H1 (cell line): ENCODE data around the gene NFIC. TPM values are rescaled to one million over a fixed set of nuclear protein-coding genes. Genes with fewer than 3 reads are reported as not detected.
A peak's percentile ranks its signal among the peaks of the same experiment; 100 is the strongest.

Source experiments
- CTCF ChIA-PET: fragments of 300-600 bp; sonication (Branson Sonifier 250); formaldehyde crosslinking; loops from one replicate; lab custom pipeline; 2021; ENCODE audit not compliant: partially characterized antibody; lab: Charles Lee
- POLR2A ChIA-PET: fragments of 300-600 bp; sonication (Branson Sonifier 250); formaldehyde crosslinking; loops from one replicate; lab custom pipeline; 2021; ENCODE audit warnings: inconsistent platforms; ENCODE audit not compliant: partially characterized antibody; lab: Charles Lee
- DNase-seq, 2 experiments: peaks; one replicate each; pipeline versions ENCODE4 v3.0.0 to v3.0.0-alpha.2; 2010 to 2022; ENCODE audit warnings: low spot score in 2 of 2, low read depth in 1 of 2, mixed read lengths in 1 of 2
- FAIRE-seq: peaks from 2 replicates; lab custom pipeline; 2011; peaks lifted over from hg19 to GRCh38; lab: Jason Lieb, UNC
- H2AFZ ChIP-seq: 2 replicates; pipeline ENCODE4 v1.8.1; 2012; ENCODE audit warnings: low read length, inconsistent platforms
- H2AK5ac ChIP-seq: 2 replicates; pipeline ENCODE4 v1.6.1; 2013; ENCODE audit warnings: low read depth, low read length
- H2BK120ac ChIP-seq: replicated peaks from 2 replicates; pipeline ENCODE3; 2013; ENCODE audit warnings: low read depth, low read length, inconsistent platforms
- H2BK12ac ChIP-seq: 2 replicates; pipeline ENCODE4 v1.6.1; 2013; ENCODE audit warnings: low read depth, low read length
- H2BK15ac ChIP-seq: 2 replicates; pipeline ENCODE4 v1.6.1; 2013; ENCODE audit warnings: low read length
- H2BK20ac ChIP-seq: 2 replicates; pipeline ENCODE4 v1.6.1; 2013; ENCODE audit warnings: low read length
- H2BK5ac ChIP-seq: 2 replicates; pipeline ENCODE4 v1.6.1; 2013; ENCODE audit warnings: low read depth, low read length
- H3K14ac ChIP-seq: 2 replicates; pipeline ENCODE4 v1.6.1; 2013; ENCODE audit warnings: inconsistent platforms; ENCODE audit not compliant: insufficient read length
- H3K18ac ChIP-seq: 2 replicates; pipeline ENCODE4 v1.6.1; 2013; ENCODE audit warnings: low read length; ENCODE audit errors: extremely low read depth
- H3K23ac ChIP-seq: 2 replicates; pipeline ENCODE4 v1.6.1; 2013; ENCODE audit warnings: inconsistent platforms; ENCODE audit not compliant: insufficient read length
- H3K23me2 ChIP-seq: 2 replicates; pipeline ENCODE4 v1.6.1; 2013; ENCODE audit warnings: low read depth, low read length
- H3K27ac ChIP-seq: 2 replicates; pipeline ENCODE4 v1.6.1; 2011; ENCODE audit warnings: low read depth, low read length, inconsistent platforms
- H3K27me3 ChIP-seq, 4 experiments: replicated peaks in 1 of 4; 1 replicate in 1 of 4; 2 replicates in 3 of 4; pipeline versions ENCODE4 v1.6.1 to v1.8.1; 2011 to 2013; ENCODE audit warnings: low read length in 3 of 4, mild to moderate bottlenecking in 3 of 4, inconsistent platforms in 2 of 4, mixed read lengths in 2 of 4, moderate library complexity in 1 of 4; ENCODE audit not compliant: control insufficient read depth in 3 of 4, insufficient read depth in 3 of 4; ENCODE audit errors: extremely low read depth in 1 of 4
- H3K36me3 ChIP-seq, 4 experiments: 2 replicates each; pipeline versions ENCODE4 v1.6.1 to v1.8.1; 2011 to 2013; ENCODE audit warnings: mild to moderate bottlenecking in 4 of 4, low read length in 3 of 4, moderate library complexity in 2 of 4, control low read depth in 1 of 4, inconsistent platforms in 1 of 4; ENCODE audit not compliant: insufficient read depth in 4 of 4, control insufficient read depth in 2 of 4
- H3K4ac ChIP-seq: replicated peaks from 2 replicates; pipeline ENCODE3; 2013; ENCODE audit warnings: low read length, low read depth, mixed read lengths, inconsistent platforms; ENCODE audit not compliant: insufficient read length
- H3K4me1 ChIP-seq, 4 experiments: replicated peaks in 1 of 4; 1 replicate in 1 of 4; 2 replicates in 3 of 4; pipeline versions ENCODE4 v1.6.1 to v1.8.1; 2011 to 2013; ENCODE audit warnings: low read length in 3 of 4, inconsistent platforms in 2 of 4, mixed read lengths in 1 of 4; ENCODE audit not compliant: insufficient read depth in 4 of 4, control insufficient read depth in 3 of 4
- H3K4me2 ChIP-seq, 2 experiments: 2 replicates each; pipeline versions ENCODE4 v1.6.1 to v1.8.1; 2011 to 2013; ENCODE audit warnings: low read depth in 2 of 2, low read length in 2 of 2, control low read depth in 1 of 2, inconsistent platforms in 1 of 2, mild to moderate bottlenecking in 1 of 2; ENCODE audit not compliant: insufficient read depth in 1 of 2
- H3K4me3 ChIP-seq, 4 experiments: fragments of 200-600, 300-600 bp in 1 of 4; sonication (generic), shearing (Covaris generic), sonication (Bioruptor Twin) in 1 of 4; 2 replicates each; pipeline versions ENCODE4 v1.5.1 to v1.8.1; 2011 to 2016; ENCODE audit warnings: low read length in 4 of 4, low read depth in 3 of 4, control low read depth in 2 of 4, inconsistent platforms in 2 of 4, mild to moderate bottlenecking in 2 of 4, mixed read lengths in 1 of 4, moderate library complexity in 1 of 4; ENCODE audit not compliant: insufficient read depth in 2 of 4; ENCODE audit errors: extremely low read depth in 1 of 4
- H3K56ac ChIP-seq: replicated peaks from 2 replicates; pipeline ENCODE3; 2013; ENCODE audit warnings: low read depth, mild to moderate bottlenecking, mixed read lengths, low read length, inconsistent platforms; ENCODE audit not compliant: insufficient read length
- H3K79me1 ChIP-seq: 2 replicates; pipeline ENCODE4 v1.6.1; 2013; ENCODE audit warnings: low read depth, low read length, control low read depth
- H3K79me2 ChIP-seq, 2 experiments: 2 replicates each; pipeline versions ENCODE4 v1.6.1 to v1.8.1; 2012 to 2013; ENCODE audit warnings: low read length in 2 of 2, mild to moderate bottlenecking in 2 of 2, inconsistent platforms in 1 of 2; ENCODE audit not compliant: insufficient read depth in 2 of 2, control insufficient read depth in 1 of 2
- H3K9ac ChIP-seq, 4 experiments: replicated peaks in 1 of 4; 1 replicate in 1 of 4; 2 replicates in 3 of 4; pipeline versions ENCODE4 v1.6.1 to v1.8.1; 2011 to 2013; ENCODE audit warnings: low read depth in 3 of 4, low read length in 3 of 4, control low read depth in 2 of 4, mild to moderate bottlenecking in 2 of 4, moderate library complexity in 2 of 4, inconsistent platforms in 1 of 4; ENCODE audit errors: extremely low read depth in 1 of 4
- H3K9me3 ChIP-seq, 2 experiments: 2 replicates each; pipeline versions ENCODE4 v1.6.1 to v1.8.1; 2012 to 2013; ENCODE audit warnings: mild to moderate bottlenecking in 2 of 2, moderate library complexity in 2 of 2, control low read depth in 1 of 2, inconsistent platforms in 1 of 2, low read depth in 1 of 2, low read length in 1 of 2, mixed read lengths in 1 of 2; ENCODE audit not compliant: insufficient read depth in 2 of 2
- H4K20me1 ChIP-seq, 2 experiments: replicated peaks in 1 of 2; 2 replicates each; pipeline versions ENCODE3 to v1.8.1; 2011 to 2013; ENCODE audit warnings: inconsistent platforms in 2 of 2, low read length in 2 of 2, mild to moderate bottlenecking in 1 of 2; ENCODE audit not compliant: insufficient read depth in 2 of 2, control insufficient read depth in 1 of 2
- H4K5ac ChIP-seq: 2 replicates; pipeline ENCODE4 v1.6.1; 2013; ENCODE audit warnings: low read length, low read depth, mixed read lengths, inconsistent platforms; ENCODE audit not compliant: insufficient read length
- H4K8ac ChIP-seq: 2 replicates; pipeline ENCODE4 v1.8.0; 2013; ENCODE audit warnings: mild to moderate bottlenecking, moderate library complexity, low read length, inconsistent platforms; ENCODE audit not compliant: insufficient read depth; ENCODE audit errors: extremely low read depth
- H4K91ac ChIP-seq: replicated peaks from 2 replicates; pipeline ENCODE3; 2013; ENCODE audit warnings: low read length, mixed read lengths, inconsistent platforms; ENCODE audit not compliant: insufficient read length
- BACH1 ChIP-seq: IDR thresholded peaks from 2 replicates; pipeline ENCODE4 v1.6.1; 2012; ENCODE audit warnings: low read length, improper control_type of control experiment
- BRCA1 ChIP-seq: IDR thresholded peaks from 2 replicates; pipeline ENCODE4 v1.6.1; 2012; ENCODE audit warnings: low read depth, low read length, improper control_type of control experiment
- CREB1 ChIP-seq: IDR thresholded peaks from 2 replicates; pipeline ENCODE4 v1.6.1; 2012; ENCODE audit warnings: inconsistent platforms
- FOSL1 ChIP-seq: IDR thresholded peaks from 2 replicates; pipeline ENCODE4 v1.6.1; 2011; ENCODE audit warnings: mild to moderate bottlenecking, low read depth, low read length, moderate library complexity; ENCODE audit not compliant: insufficient read depth
- GTF2F1 ChIP-seq: IDR thresholded peaks from 2 replicates; pipeline ENCODE4 v1.6.1; 2012; ENCODE audit warnings: low read depth, low read length, improper control_type of control experiment, borderline replicate concordance
- RAD21 ChIP-seq, 2 experiments: IDR thresholded peaks in 1 of 2; conservative IDR thresholded peaks in 1 of 2; 2 replicates each; pipeline ENCODE4 v1.6.1; 2011; ENCODE audit warnings: low read depth in 2 of 2, low read length in 2 of 2, improper control_type of control experiment in 1 of 2, inconsistent platforms in 1 of 2, mild to moderate bottlenecking in 1 of 2, moderate library complexity in 1 of 2
- RXRA ChIP-seq: IDR thresholded peaks from 2 replicates; pipeline ENCODE4 v1.6.1; 2011; ENCODE audit warnings: low read depth, mild to moderate bottlenecking, low read length, moderate library complexity; ENCODE audit not compliant: insufficient read depth
- SRF ChIP-seq: IDR thresholded peaks from 2 replicates; pipeline ENCODE4 v1.6.1; 2011; ENCODE audit warnings: mild to moderate bottlenecking, low read depth, low read length, moderate library complexity
- SUZ12 ChIP-seq: fragments of 200-600 bp; sonication (generic); IDR thresholded peaks from 2 replicates; pipeline ENCODE4 v1.6.1; 2012; ENCODE audit warnings: mild to moderate bottlenecking, inconsistent platforms, low read length, moderate library complexity, mixed read lengths
- TCF12 ChIP-seq: IDR thresholded peaks from 2 replicates; pipeline ENCODE4 v1.6.1; 2011; ENCODE audit warnings: low read depth, mild to moderate bottlenecking, low read length
- YY1 ChIP-seq: IDR thresholded peaks from 2 replicates; pipeline ENCODE4 v1.6.1; 2011; ENCODE audit warnings: low read depth, mild to moderate bottlenecking, low read length
- WGBS, 2 experiments: shearing (Covaris generic) in 1 of 2; methylation state at CpG; one replicate each; pipeline versions ENCODE4 v1.1.6 to v1.1.7; 2013 to 2015; ENCODE audit warnings: low lambda C conversion rate in 2 of 2, mixed read lengths in 2 of 2, inconsistent platforms in 1 of 2, low coverage in 1 of 2, missing lambda C conversion rate in 1 of 2; ENCODE audit not compliant: insufficient replicate concordance in 2 of 2, insufficient coverage in 1 of 2, insufficient read length in 1 of 2; ENCODE audit errors: extremely low coverage in 1 of 2, missing lambda C conversion rate in 1 of 2; 5-methylcytosine and 5-hydroxymethylcytosine counted together
- polyA plus RNA-seq, 7 experiments: library from polyadenylated mRNA; depleted of rRNA in 3 of 7; stranded (reverse) in 5 of 7; unstranded in 2 of 7; fragments of >200 nt in 5 of 7; fragments of 200-250 nt in 2 of 7; gene quantifications; 1 replicate in 5 of 7; 2 replicates in 1 of 7; 4 replicates in 1 of 7; pipeline versions ENCODE4 v1.2.1 to v1.2.3, GENCODE V29; 2011 to 2013; ENCODE audit warnings: missing spikeins in 2 of 7, mixed read lengths in 2 of 7
- total RNA-seq: library from RNA; stranded (reverse); fragmentation: NEBNext Ultra II Directional; extraction: Animal tissue kit (Norgen Biotek cat#: 25700); gene quantifications from 2 replicates; pipeline ENCODE4 v1.2.1, GENCODE V29; 2021
- TF ChIP-seq, protein P1 (sequence below), 3 experiments: IDR thresholded peaks; 1 replicate in 2 of 3; 2 replicates in 1 of 3; pipeline versions ENCODE4 v1.5.1 to v1.6.1; 2011; ENCODE audit warnings: low read length in 3 of 3, mild to moderate bottlenecking in 3 of 3, inconsistent platforms in 2 of 3, low read depth in 1 of 3, moderate library complexity in 1 of 3; ENCODE audit not compliant: insufficient read depth in 1 of 3; ENCODE audit errors: control extremely low read depth in 1 of 3

The NFIC gene
- total and polyA plus RNA-seq, 2 of the 8 experiments (the other 6 are each of a cell fraction or from before 2014, with no cell fraction given): 0.56 to 3.2 TPM

DNA sequence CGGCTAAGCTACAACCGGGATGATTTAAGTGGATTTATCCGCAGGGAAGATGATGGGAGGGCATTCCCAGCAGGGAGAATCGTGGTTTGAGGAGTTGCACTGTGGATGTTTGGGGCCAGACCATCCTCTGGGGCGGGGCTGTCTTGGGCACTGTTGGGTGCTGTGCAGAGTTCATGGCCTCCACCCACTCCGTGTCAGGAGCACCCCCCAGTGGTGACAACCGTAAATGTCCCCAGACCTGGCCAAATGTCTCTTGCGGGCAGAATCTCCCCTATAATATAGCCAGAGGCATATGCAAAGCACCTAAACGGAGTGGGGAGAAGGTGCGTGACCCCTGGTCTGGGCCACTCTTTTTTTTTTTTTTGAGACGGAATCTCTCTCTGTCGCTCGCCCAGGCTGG is 73.7 kb downstream of the NFIC start:
- ChIA-PET POLR2A (no interaction called here), CTCF (interaction anchor here (0.7 to 3.6 kb wide), 19 partner anchors 10 to 136 kb away, joined by 3 to 20 read pairs (median 5); no protein-coding TSS in a partner anchor)
- Histone ChIP-seq H2AFZ (no peak overlapping the region), H4K8ac (no peak overlapping the region), H3K79me1 (no peaks in the 10 kb centered on the region), H4K5ac (no peak overlapping the region), H2BK15ac (no peak overlapping the region), H3K27ac (no peak overlapping the region), H2BK120ac (no peak overlapping the region), H4K20me1 (peaks cover 0 to 5% of the 10 kb centered on the region in 2 experiments), H3K9ac (no peak overlapping the region), H3K9me3 (no peaks in the 10 kb centered on the region), H3K27me3 (no peaks in the 10 kb centered on the region), H3K4ac (no peak overlapping the region), H3K23me2 (peaks cover 4% of the 10 kb centered on the region; the same call in 1 of the 2 replicates), H3K56ac (no peak overlapping the region), H3K18ac (no peak overlapping the region), H2AK5ac (no peak overlapping the region), H2BK20ac (no peak overlapping the region), H2BK5ac (no peak overlapping the region), H3K4me3 (no peak overlapping the region), H3K4me1 (peaks cover 3 to 15% (median 10%) of the 10 kb centered on the region in 4 experiments), H3K23ac (no peak overlapping the region), H3K36me3 (no peaks in the 10 kb centered on the region), H4K91ac (no peak overlapping the region), H3K14ac (no peak overlapping the region), H2BK12ac (no peak overlapping the region), H3K4me2 (no peak overlapping the region), H3K79me2 (no peaks in the 10 kb centered on the region)
- 32% methylated on average over 12 of the region's 13 CpGs; no CpG with 5 or more reads in 1 of the 2 experiments for WGBS, 2 experiments
- DNase-seq (peak in 1 of 2 experiments; percentile 92), FAIRE-seq (peak; percentile 32)
- TF ChIP-seq BRCA1: no peak
- TF ChIP-seq, protein P1, sequence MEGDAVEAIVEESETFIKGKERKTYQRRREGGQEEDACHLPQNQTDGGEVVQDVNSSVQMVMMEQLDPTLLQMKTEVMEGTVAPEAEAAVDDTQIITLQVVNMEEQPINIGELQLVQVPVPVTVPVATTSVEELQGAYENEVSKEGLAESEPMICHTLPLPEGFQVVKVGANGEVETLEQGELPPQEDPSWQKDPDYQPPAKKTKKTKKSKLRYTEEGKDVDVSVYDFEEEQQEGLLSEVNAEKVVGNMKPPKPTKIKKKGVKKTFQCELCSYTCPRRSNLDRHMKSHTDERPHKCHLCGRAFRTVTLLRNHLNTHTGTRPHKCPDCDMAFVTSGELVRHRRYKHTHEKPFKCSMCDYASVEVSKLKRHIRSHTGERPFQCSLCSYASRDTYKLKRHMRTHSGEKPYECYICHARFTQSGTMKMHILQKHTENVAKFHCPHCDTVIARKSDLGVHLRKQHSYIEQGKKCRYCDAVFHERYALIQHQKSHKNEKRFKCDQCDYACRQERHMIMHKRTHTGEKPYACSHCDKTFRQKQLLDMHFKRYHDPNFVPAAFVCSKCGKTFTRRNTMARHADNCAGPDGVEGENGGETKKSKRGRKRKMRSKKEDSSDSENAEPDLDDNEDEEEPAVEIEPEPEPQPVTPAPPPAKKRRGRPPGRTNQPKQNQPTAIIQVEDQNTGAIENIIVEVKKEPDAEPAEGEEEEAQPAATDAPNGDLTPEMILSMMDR (IDR thresholded peaks at IDR 0.05; ENCODE audit: control extremely low read depth in 1 of 3, insufficient read depth in 1 of 3, low read depth in 1 of 3, low read length in 3 of 3): peak; percentile 78 to 83 (median 78)
- TF ChIP-seq FOSL1: no peak
- TF ChIP-seq GTF2F1: no peak
- no peak for TF ChIP-seq BACH1
- no peak for TF ChIP-seq TCF12
- no peak for TF ChIP-seq SRF
- TF ChIP-seq RXRA: 0 out of 2 replicates have a peak, but pooled peaks have one; percentile 7
- no peak for TF ChIP-seq SUZ12
- peak; percentile 84 to 87 for TF ChIP-seq RAD21 (IDR thresholded peaks at IDR 0.05 in 1 of 2, conservative IDR thresholded peaks at IDR 0.05 in 1 of 2; ENCODE audit: low read depth in 2 of 2, low read length in 2 of 2)
- TF ChIP-seq YY1: peak; percentile 76
- TF ChIP-seq CREB1: peak; percentile 18; the same call in 1 of the 2 replicates
